GM19324 (cell line): ENCODE data around the gene DUSP15.
A peak's percentile ranks its signal among the peaks of the same experiment; 100 is the strongest.
"Not testable (repeated sequence)": the region's sequence is repeated elsewhere in the genome, so short reads cannot be mapped to it uniquely, and the experiment has no call there.

ENCODE experiments used
- ATAC-seq: cut with Tn5 transposase; IDR thresholded peaks from one replicate; pipeline ENCODE4 v1.9.1; 2021; ENCODE audit warnings: mild to moderate bottlenecking, moderate library complexity; ENCODE audit not compliant: unreplicated experiment, low FRiP score

DUSP15 gene

GRCh38 chr20:31824554-31825313, 45.6 kb downstream of the DUSP15 start:
- no peak for ATAC-seq

DNA sequence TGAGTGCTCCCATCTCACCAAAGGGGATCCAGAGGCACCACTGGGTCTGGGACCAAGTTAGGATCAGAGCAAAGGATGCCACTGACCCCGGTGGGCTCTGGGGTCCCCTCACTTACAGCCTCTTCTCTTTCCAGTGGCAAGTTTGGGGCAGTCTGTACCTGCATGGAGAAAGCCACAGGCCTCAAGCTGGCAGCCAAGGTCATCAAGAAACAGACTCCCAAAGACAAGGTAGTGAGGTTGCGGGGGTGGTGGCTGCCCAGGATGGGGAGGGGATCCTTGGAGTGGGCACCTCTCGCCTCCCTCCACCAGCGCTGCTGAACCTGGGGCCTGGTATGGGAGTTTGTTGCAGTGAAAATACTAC, 46.2 kb downstream of the DUSP15 start:
- ATAC-seq = no peak

DNA sequence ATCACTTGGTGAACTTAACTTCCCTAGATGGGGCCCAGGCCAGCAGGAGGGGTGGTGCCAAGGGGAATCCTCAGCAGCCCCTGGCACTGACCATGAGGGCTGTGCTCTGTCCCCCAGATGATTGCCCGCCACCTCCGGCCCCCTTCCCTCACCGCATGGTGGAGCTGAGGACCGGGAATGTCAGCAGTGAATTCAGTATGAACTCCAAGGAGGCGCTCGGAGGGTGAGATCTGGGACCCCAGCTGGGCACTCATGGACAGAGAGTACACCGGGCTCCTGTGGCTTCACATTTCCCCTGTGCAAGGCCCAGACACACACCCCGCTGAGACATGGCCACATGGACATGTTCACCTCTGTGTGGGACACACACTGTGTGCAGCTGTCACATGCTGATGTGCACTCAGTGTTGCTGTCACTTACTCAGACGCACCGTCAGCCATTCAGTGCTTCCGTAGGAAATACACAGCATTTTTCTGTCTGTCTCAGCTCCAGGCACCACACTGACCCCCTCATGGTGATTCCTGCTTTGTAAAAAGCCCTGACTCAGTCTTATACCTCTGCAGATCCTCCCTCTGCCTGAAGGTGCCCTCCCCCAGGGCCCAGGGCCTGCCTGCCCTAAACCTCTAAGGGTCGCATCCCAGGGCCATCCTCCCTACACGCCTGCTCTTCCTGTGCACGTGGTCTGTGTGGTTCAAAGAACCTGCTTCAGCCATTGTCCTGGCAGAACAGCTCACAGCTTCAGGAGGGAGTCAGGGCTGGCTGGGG, 46.8 kb downstream of the DUSP15 start:
- ATAC-seq = no peak

DNA sequence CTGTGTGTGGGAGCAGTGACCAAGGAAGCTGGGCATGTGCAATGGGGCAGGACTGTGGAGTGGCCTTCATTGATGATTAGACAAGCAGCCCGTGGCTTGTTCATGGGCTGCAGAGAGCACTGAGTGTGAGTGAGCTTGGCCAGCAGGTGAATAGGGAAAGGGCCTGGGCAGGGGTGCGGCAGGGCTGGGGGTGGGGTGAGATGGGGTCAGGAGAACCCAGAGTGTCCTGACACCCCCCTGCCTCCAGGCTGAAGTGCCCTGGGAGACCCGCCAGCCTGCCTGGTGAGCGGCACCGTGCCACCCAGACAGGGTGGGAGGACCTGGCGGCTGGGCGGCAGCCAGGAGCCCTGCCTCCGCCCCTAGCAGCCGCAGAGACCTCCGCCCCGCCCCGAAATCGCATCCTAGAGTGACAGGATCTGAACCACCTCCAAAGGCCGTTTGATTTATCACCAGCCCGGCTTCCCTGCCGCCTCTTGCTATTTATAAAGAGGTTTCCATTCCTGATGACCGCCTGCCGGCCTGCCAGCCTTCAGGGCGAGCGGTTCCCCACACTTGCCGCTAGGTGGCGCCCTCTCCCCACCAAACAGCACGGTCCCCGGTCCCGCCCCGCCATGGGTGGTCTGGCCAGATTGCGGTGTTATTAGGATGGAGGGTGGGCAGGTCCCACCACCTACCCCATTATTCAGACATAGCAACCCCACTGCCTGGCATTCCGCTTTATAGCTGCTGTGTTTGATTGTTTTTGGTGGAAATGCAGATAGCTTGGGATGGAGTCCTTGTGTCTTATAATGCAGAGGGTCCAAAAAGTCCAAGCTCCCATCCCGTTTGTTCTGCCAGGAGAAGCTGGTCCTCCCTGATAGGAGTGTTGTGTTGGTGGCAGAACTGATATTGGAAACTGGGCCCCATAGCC, 47.7 kb downstream of the DUSP15 start:
- peak; percentile 55 for ATAC-seq

DNA sequence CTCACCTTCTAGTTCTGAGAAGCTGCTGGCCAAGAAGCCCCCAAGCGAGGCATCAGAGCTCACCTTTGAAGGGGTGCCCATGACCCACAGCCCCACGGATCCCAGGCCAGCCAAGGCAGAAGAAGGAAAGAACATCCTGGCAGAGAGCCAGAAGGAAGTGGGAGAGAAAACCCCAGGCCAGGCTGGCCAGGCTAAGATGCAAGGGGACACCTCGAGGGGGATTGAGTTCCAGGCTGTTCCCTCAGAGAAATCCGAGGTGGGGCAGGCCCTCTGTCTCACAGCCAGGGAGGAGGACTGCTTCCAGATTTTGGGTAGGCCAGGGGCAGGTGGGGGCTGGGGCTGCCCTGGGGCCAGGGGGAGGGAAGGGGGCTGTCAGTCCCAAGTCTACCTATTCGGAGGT, 48.9 kb downstream of the DUSP15 start:
- no peak for ATAC-seq

DNA sequence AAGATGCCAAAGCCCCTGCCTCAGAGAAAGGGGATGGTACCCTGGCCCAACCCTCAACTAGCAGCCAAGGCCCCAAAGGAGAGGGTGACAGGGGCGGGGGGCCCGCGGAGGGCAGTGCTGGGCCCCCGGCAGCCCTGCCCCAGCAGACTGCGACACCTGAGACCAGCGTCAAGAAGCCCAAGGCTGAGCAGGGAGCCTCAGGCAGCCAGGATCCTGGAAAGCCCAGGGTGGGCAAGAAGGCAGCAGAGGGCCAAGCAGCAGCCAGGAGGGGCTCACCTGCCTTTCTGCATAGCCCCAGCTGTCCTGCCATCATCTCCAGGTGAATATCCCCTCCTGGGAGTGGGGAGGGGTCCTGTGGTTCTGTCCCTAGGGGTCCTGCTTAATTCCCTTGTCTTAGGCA, 50.1 kb downstream of the DUSP15 start:
- no peak for ATAC-seq

DNA sequence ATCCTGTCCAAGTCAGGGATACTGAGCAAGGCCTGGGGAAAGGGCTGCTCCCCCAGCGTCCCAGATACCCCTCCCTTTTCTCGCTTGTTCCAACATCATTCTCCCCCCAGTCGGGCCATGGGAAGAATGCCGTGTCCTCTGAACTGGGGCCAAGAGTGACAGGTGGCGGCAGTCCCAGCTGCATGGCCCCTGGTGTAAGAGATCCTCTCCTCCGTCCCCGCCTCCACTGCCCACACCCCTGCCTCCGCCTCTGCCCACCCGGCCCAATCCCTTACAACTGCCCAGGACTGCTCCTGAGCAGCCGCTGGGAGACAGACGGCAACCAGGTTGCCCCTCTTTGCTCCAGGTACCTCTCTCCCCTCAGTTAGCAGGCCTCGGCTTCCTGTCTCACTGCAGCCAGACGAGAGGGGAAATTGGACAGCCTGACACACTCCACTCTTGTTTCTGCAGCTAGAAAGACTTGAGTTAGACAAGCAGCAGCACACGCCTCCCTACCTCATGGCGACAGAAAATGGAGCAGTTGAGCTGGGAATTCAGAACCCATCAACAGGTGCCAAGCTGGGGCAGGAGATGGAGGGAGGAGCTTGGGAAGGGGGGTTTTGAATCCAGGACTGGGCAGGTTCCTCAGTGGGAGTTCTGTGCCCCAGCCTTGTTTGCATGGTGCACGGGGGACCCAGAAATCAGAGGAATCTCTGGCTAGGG, 51.1 kb downstream of the DUSP15 start, which contains the start of gene MYLK2:
MYLK2 (plus strand) TSS at position 274 of the 702 bp plus-strand sequence; CDS start at position 499, 225 bp downstream.
- no peak for ATAC-seq

GRCh38 chr20:31818376-31818908, 51.9 kb downstream of the DUSP15 start:
- ATAC-seq = no peak

GRCh38 chr20:31817461-31817860, 52.9 kb downstream of the DUSP15 start:
- no peak for ATAC-seq

DNA sequence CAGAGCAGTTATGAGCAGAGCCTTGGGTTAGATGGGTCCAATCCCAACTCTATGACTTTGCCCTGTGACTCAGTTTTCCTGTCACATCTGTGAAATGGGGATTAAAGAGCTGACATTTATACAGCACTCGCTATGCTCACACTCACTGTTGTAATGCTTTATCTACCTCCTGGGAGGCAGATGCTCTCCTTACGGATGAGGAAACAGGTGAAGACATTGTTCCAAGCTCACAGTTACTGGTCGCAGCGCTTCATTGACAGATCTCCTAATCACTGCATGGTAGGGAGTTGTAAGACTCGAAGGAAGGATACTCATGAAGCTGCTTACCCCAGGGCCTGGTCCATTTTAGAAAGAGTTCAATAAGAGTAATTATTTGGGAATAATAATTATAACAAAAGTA, 54.1 kb downstream of the DUSP15 start:
- no peak for ATAC-seq

DNA sequence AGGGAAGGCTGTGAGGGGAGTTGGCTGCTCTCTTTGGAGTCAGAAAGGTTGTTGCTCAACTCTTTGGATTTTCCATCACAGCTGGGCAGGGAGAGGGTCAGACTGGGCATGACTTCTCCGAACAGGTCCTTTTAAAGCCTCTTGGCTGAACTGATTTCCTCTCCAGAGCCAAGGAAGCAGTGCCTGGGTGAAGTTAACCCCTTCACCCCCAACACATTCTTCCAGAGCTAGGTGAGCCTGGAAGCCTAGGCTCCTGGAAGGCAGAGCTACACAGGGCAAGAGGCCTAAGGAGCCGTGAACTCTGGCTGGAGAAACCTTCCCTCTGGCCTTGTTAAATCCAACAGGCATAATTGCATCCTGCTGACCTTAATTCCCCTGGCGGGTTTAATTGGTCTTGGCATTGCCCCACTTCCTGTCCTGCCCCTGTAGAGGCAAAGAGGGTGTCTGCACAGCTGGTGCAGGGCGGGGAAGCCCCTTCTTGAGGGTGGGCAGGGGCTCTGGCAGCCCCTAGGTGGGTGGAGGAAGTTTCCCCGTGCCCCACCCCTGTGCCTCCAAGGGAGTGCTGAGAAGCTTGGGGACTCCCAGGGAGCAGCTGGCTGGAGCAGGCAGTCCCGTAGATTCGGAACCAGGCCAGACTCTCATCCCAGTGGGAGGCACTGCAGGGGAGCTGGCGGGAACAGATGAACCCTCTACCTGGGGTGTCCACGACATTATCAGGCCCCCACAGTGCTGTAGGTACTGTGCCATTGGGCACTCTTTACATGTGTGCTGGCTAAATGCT, 54.7 kb downstream of the DUSP15 start:
- ATAC-seq = no peak

- ATAC-seq = not testable (repeated sequence)
Measured at GRCh38 chr20:31814142-31814541, 56.2 kb downstream of the DUSP15 start.

GRCh38 chr20:31813611-31814010, 56.7 kb downstream of the DUSP15 start:
- ATAC-seq = no peak

GRCh38 chr20:31811796-31812728, 58.3 kb downstream of the DUSP15 start:
- ATAC-seq = no peak

- ATAC-seq = no peak
Measured at GRCh38 chr20:31811198-31811597, 59.1 kb downstream of the DUSP15 start.
